GM12801 (cell line): ENCODE data around the gene ASXL1.

ENCODE experiments used
- TF ChIP-seq, protein P1 (sequence below): IDR thresholded peaks from one replicate; pipeline ENCODE4 v1.5.1; 2011; ENCODE audit warnings: control low read depth; ENCODE audit not compliant: insufficient read length; ENCODE audit errors: extremely low read depth

Gene ASXL1

DNA sequence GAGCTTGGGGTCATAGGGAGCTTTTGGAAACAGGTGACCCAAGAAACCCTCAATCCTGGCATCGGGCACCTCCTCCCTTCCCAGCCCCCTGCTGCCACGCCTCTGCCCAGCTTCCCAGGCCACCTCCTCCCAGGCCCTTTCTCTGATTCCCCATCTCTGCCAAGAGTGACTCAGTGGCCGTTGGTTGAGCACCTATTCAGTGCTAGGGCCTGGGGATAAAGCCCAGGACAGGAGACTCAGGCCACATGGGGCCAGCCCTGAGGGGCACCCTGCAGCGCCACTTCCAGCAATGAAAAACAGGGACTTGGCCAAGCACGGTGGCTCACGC, 110.1 kb downstream of the ASXL1 start:
- TF ChIP-seq, protein P1, sequence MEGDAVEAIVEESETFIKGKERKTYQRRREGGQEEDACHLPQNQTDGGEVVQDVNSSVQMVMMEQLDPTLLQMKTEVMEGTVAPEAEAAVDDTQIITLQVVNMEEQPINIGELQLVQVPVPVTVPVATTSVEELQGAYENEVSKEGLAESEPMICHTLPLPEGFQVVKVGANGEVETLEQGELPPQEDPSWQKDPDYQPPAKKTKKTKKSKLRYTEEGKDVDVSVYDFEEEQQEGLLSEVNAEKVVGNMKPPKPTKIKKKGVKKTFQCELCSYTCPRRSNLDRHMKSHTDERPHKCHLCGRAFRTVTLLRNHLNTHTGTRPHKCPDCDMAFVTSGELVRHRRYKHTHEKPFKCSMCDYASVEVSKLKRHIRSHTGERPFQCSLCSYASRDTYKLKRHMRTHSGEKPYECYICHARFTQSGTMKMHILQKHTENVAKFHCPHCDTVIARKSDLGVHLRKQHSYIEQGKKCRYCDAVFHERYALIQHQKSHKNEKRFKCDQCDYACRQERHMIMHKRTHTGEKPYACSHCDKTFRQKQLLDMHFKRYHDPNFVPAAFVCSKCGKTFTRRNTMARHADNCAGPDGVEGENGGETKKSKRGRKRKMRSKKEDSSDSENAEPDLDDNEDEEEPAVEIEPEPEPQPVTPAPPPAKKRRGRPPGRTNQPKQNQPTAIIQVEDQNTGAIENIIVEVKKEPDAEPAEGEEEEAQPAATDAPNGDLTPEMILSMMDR: no peak

DNA sequence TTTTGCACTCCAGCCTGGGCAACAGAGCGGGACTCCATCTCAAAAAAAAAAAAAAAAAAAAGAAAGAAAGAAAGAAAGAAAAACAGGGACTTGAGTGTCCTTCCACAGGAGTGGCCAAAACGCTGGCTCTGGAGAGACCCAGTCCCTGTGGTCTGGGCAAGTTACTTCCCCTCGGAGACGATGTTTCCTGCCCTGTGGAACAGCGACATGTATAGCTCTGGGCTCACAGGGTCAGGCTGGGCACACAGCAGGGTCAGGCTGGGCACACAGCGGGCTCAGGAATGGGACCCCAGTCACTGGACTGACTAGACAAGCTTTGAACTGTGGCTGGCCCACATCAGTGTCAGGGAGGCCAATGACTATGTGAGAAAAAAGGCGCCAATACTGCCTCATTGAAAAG, 110.7 kb downstream of the ASXL1 start:
- TF ChIP-seq, protein P1: no peak

DNA sequence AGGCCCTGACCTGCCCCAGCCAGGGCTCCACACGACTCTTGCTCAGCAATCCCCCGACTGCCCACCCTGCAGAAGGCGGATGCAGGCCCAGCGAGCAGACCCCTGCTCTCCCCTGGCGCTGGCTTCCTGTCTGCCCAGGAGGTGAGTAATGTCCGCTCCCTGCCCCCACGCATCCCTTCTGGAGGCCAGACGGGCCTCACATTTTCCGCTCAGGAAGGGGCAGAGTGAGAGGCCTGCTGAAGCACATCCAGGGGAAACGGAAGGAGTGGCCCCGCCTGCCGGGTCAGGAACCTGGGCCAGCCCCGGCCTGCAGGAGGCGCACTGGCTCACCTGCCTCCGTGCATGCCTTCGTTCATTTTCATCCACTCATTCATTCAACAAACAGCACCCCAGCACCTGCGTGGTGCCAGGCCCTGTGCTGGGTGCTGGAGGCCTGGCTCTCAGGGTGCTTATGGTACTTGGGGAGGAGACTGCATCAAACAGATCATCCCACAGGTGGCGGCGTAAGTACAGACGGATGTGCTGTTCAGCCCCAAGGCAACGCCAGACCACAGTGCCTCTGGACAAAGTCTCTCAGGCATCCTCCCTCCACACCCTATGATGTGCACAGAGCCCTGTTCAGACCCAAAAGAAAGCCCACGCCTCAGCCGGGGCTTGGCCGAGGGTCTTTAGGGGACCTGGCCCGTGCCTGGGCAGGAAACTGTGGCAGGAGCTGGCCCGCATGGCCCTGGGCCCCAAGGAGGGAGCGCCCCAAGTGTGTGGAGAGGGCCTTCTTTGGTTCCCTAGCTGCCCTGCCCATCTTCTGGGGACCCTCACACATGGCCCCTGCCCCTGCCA, 112.1 kb downstream of the ASXL1 start:
- TF ChIP-seq, protein P1: no peak

DNA sequence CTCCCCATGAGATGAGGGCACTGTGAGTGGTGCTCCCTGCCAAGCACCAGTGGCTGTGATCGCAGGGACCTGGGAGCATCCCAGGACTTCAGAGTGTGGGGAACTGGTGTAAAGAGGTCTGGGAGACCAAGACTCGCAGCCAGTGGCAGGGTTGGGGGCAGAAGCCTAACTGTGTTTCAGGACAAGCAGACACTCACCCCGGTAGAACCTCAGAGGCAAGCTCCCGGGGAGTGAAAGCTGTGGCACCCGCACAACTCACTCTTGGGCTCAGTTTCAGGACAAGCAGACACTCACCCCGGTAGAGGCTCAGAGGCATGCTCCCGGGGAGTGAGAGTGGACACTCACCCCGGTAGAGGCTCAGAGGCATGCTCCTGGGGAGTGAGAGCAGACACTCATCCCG, 112.8 kb downstream of the ASXL1 start:
- TF ChIP-seq, protein P1: no peak

DNA sequence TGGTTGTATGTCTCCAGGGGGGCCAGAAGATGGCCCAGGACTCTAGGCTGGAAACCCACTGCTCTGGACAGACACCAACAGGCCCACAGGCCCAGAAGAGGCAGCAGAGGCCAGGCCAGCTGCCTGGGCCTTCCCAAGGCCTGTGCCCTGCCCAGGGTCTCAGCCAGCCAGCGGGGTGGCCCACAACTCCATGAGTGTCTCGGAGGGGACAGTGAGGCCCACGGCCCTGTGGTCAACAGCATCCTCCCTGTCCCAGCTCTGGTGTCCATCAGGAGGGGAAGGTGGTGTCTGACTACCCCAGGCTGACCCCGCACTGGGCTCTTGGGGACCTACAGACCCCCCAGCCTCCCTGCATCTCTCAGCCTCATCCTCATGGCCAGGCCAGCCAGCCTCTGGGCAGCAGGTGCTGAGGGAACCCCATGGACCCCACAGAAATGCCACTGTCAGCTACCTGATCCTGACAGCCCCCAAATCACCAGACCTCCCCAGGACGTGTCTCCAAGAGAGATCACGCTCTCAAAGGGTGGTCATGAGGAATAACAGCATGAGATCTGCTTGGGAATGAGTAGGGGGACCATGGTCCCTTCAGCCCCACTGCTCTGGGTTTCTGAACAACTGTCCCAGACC, 114.6 kb downstream of the ASXL1 start:
- TF ChIP-seq, protein P1: no peak

DNA sequence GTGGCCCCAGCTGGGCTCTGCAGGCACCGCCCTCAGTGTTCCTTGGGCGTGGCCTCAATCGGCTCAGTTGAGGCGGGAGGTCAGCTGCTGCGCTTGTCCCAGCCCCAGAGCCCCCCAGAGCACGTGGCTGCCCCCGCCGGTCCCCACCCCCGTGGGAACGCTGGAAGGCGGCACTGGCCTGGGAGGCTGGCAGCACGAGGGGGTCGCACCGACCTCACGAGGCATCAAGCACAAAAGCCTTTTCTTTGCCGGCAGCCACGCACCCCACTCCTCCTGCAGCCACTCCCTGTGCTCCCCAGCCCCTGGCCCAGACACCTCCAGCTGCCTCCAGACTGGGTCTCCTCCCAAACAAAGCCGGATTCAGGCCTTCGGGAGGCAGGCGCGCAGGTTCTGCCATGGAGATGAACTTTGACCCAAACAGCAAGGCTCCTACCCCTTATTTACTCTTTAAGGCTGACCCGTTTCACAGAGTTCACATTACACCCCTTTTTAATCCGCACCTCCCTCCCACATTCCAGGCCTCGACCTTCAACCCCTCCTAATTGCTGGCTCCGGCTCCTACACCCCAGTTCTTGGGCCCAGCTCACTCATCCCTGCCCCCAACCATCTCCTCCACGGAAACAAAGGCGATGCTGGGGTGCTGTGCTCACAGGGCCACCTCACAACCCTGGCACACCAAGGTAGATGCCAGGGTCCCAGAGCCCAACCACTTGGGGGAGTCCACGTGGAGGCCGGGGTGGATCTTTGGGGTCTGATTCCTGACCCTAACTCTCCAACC, 115.3 kb downstream of the ASXL1 start:
- TF ChIP-seq, protein P1: no peak

DNA sequence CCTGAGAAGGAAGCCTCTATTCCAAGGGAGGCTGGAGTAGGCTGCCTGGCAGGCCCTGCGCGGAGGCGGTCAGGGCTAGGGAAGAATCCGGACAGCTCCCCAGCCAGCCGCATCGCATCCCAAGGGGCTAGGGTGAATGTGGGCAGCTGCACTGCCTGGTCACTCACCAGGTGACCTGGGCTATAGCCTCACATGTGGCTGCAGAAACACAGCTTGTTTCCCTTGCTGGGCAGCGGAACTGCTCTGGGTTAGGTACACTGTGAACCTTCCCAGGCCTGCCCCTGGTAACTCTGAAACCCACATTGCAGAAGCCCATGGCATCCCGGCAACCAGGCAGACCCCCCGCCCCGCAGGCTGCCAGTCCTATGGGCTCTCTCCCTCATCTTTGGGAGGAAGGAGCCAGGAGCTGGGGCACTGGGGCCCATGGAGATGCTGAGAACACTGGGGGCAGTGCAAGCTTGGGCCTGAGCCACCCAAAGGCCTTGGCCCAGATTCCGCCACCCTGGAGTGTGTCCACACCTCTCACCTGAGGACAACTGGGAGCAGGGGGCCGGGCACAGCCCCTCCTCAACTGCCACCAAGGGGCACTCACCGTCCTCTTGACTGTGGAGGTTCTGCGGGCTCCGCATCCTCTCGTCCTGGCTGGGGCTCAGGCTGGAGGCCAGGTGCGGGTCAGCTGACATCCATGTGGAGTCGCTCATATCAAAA, 116.0 kb downstream of the ASXL1 start:
- TF ChIP-seq, protein P1: no peak
